Measurements from ENCODE around the gene LILRB2.
"Not testable (repeated sequence)": the region's sequence is repeated elsewhere in the genome, so short reads cannot be mapped to it uniquely, and the experiment has no call there.

The LILRB2 gene

GRCh38 chr19:54281007-54281728, at the start of gene LILRB2:
LILRB2 (minus strand) TSS chr19:54281110; CDS start chr19:54280496, 614 bp downstream.
- no peak for DNase-seq (ENCODE audit: low read depth, low spot score)

GRCh38 chr19:54329476-54330165, 48.7 kb upstream of the LILRB2 start:
- no peak for DNase-seq (ENCODE audit: low read depth, low spot score)

- not testable (repeated sequence) for DNase-seq (ENCODE audit: low read depth, low spot score)
These were observed 47.9 kb upstream of the LILRB2 start for GRCh38 chr19:54328781-54329180.

- no peak for DNase-seq (ENCODE audit: low read depth, low spot score)
These were observed 44.7 kb upstream of the LILRB2 start for GRCh38 chr19:54325631-54326030.

- DNase-seq (ENCODE audit: low read depth, low spot score) = peak; percentile 49
These were observed 44.3 kb upstream of the LILRB2 start for GRCh38 chr19:54325194-54325621.

- DNase-seq (ENCODE audit: low read depth, low spot score) = no peak
These were observed 43.2 kb upstream of the LILRB2 start for GRCh38 chr19:54324071-54324470.

GRCh38 chr19:54322934-54323333, 42.0 kb upstream of the LILRB2 start:
- DNase-seq (ENCODE audit: low read depth, low spot score) = not testable (repeated sequence)

GRCh38 chr19:54322295-54322694, 41.4 kb upstream of the LILRB2 start:
- DNase-seq (ENCODE audit: low read depth, low spot score) = not testable (repeated sequence)

- DNase-seq (ENCODE audit: low read depth, low spot score) = no peak
These were observed 39.2 kb upstream of the LILRB2 start for GRCh38 chr19:54319892-54320670.

- no peak for DNase-seq (ENCODE audit: low read depth, low spot score)
These were observed 38.1 kb upstream of the LILRB2 start for GRCh38 chr19:54319049-54319448.

- no peak for DNase-seq (ENCODE audit: low read depth, low spot score)
These were observed 37.0 kb upstream of the LILRB2 start for GRCh38 chr19:54317965-54318240.

- no peak for DNase-seq (ENCODE audit: low read depth, low spot score)
These were observed 36.4 kb upstream of the LILRB2 start for GRCh38 chr19:54317108-54317964.

- DNase-seq (ENCODE audit: low read depth, low spot score) = no peak
These were observed 35.8 kb upstream of the LILRB2 start for GRCh38 chr19:54316746-54317107.

GRCh38 chr19:54315956-54316355, 35.0 kb upstream of the LILRB2 start:
- no peak for DNase-seq (ENCODE audit: low read depth, low spot score)

GRCh38 chr19:54312436-54313377, 31.8 kb upstream of the LILRB2 start, which contains the start of gene LILRA5:
LILRA5 (minus strand) TSS chr19:54313166; CDS start chr19:54313019, 147 bp downstream.
- DNase-seq (ENCODE audit: low read depth, low spot score) = no peak

GRCh38 chr19:54312011-54312410, 31.1 kb upstream of the LILRB2 start:
- DNase-seq (ENCODE audit: low read depth, low spot score) = no peak

GRCh38 chr19:54311486-54311885, 30.6 kb upstream of the LILRB2 start:
- DNase-seq (ENCODE audit: low read depth, low spot score) = no peak

- no peak for DNase-seq (ENCODE audit: low read depth, low spot score)
These were observed 29.6 kb upstream of the LILRB2 start for GRCh38 chr19:54310543-54310942.

GRCh38 chr19:54309811-54310210, 28.9 kb upstream of the LILRB2 start:
- no peak for DNase-seq (ENCODE audit: low read depth, low spot score)

GRCh38 chr19:54307389-54308020, 26.6 kb upstream of the LILRB2 start:
- DNase-seq (ENCODE audit: low read depth, low spot score) = no peak

All from astrocyte of the hippocampus (primary cell).